Osteoblast (primary cell): ENCODE measurements around the gene PM20D2. TPM values are rescaled to one million over a fixed set of nuclear protein-coding genes. Genes with fewer than 3 reads are reported as not detected.

ENCODE experiments used
- DNase-seq: peaks from one replicate; pipeline ENCODE4 v3.0.0; 2011; ENCODE audit warnings: low spot score, mixed read lengths; ENCODE audit not compliant: insufficient read length; ENCODE audit errors: missing footprints
- H2AFZ ChIP-seq: 2 replicates; pipeline ENCODE4 v1.6.0; 2011; ENCODE audit warnings: mild to moderate bottlenecking, low read length
- H3K27ac ChIP-seq: 2 replicates; pipeline ENCODE4 v1.5.1; 2011; ENCODE audit warnings: mild to moderate bottlenecking, low read depth, low read length, moderate library complexity
- H3K27me3 ChIP-seq: 2 replicates; pipeline ENCODE4 v1.6.0; 2012; ENCODE audit warnings: mild to moderate bottlenecking, control low read depth, inconsistent platforms, low read length, moderate library complexity; ENCODE audit not compliant: insufficient read depth
- H3K36me3 ChIP-seq: 2 replicates; pipeline ENCODE4 v1.5.1; 2011; ENCODE audit warnings: mild to moderate bottlenecking, low read length, control low read depth, moderate library complexity; ENCODE audit not compliant: insufficient read depth
- H3K4me1 ChIP-seq: 2 replicates; pipeline ENCODE4 v1.5.1; 2011; ENCODE audit warnings: mild to moderate bottlenecking, low read length, control low read depth, moderate library complexity; ENCODE audit not compliant: insufficient read depth
- H3K4me2 ChIP-seq: 2 replicates; pipeline ENCODE4 v1.6.0; 2011; ENCODE audit warnings: mild to moderate bottlenecking, low read length; ENCODE audit not compliant: insufficient read depth
- H3K4me3 ChIP-seq: fragments of 200-600 bp; sonication (generic); 3 replicates; pipeline ENCODE4 v1.5.1; 2012; ENCODE audit warnings: mild to moderate bottlenecking, low read length, inconsistent platforms; ENCODE audit not compliant: insufficient read depth
- H3K79me2 ChIP-seq: 2 replicates; pipeline ENCODE4 v1.6.0; 2012; ENCODE audit warnings: mild to moderate bottlenecking, low read length, control low read depth, inconsistent platforms; ENCODE audit not compliant: insufficient read depth
- H3K9me3 ChIP-seq: 2 replicates; pipeline ENCODE4 v1.5.1; 2011; ENCODE audit warnings: low read depth, low read length, control low read depth
- H4K20me1 ChIP-seq: 2 replicates; pipeline ENCODE4 v1.6.0; 2012; ENCODE audit warnings: mild to moderate bottlenecking, low read length, control low read depth; ENCODE audit not compliant: insufficient read depth
- CTCF ChIP-seq: IDR thresholded peaks from 2 replicates; pipeline ENCODE4 v1.5.1; 2011; ENCODE audit warnings: mild to moderate bottlenecking, low read depth, low read length, moderate library complexity; ENCODE audit errors: extremely low read depth
- total RNA-seq: library from RNA; depleted of rRNA; stranded (reverse); fragments of >200 nt; gene quantifications from 2 replicates; pipeline ENCODE4 v1.2.3, GENCODE V29; 2012

Gene PM20D2
- total RNA-seq, 1 donor = 2.9 TPM

- TF ChIP-seq CTCF = no peak
These were observed 14.3 kb upstream of the PM20D2 start for GRCh38 chr6:89131599-89131998.

GRCh38 chr6:89132057-89132456 lies 13.8 kb upstream of the PM20D2 start:
- no peak for TF ChIP-seq CTCF
- Histone ChIP-seq H3K4me1 (no peaks in the 10 kb centered on the region), H3K4me2 (no peak overlapping the region), H3K4me3 (no peak overlapping the region), H3K27ac (no peak overlapping the region), H4K20me1 (no peaks in the 10 kb centered on the region), H3K9me3 (no peaks in the 10 kb centered on the region), H3K27me3 (peaks cover 4% of the 10 kb centered on the region), H3K79me2 (no peaks in the 10 kb centered on the region), H2AFZ (no peak overlapping the region), H3K36me3 (no peaks in the 10 kb centered on the region)
- DNase-seq = no peak

More at GRCh38 chr6:89131599-89131998, 14.3 kb upstream of the PM20D2 start:
- Histone ChIP-seq H3K4me1 (no peaks in the 10 kb centered on the region), H3K79me2 (no peaks in the 10 kb centered on the region), H2AFZ (no peak overlapping the region), H3K27ac (no peak overlapping the region), H3K4me3 (no peak overlapping the region), H3K36me3 (no peaks in the 10 kb centered on the region), H3K27me3 (peaks cover 4% of the 10 kb centered on the region), H3K9me3 (no peaks in the 10 kb centered on the region), H4K20me1 (no peaks in the 10 kb centered on the region), H3K4me2 (no peak overlapping the region)
- DNase-seq = no peak

- Histone ChIP-seq H3K79me2 (no peaks in the 10 kb centered on the region), H4K20me1 (no peaks in the 10 kb centered on the region), H3K4me1 (no peaks in the 10 kb centered on the region), H3K9me3 (no peaks in the 10 kb centered on the region), H3K27ac (no peak overlapping the region), H3K4me2 (no peak overlapping the region), H3K27me3 (peaks cover 4% of the 10 kb centered on the region), H3K36me3 (no peaks in the 10 kb centered on the region), H2AFZ (no peak overlapping the region), H3K4me3 (no peak overlapping the region)
- DNase-seq = no peak
- TF ChIP-seq CTCF = no peak
These were observed 11.9 kb upstream of the PM20D2 start for GRCh38 chr6:89133981-89134380.

- no peak overlapping the region for H3K4me3 ChIP-seq
- no peak overlapping the region for H2AFZ ChIP-seq
- TF ChIP-seq CTCF = no peak
- H3K4me2 ChIP-seq = no peak overlapping the region
- no peaks in the 10 kb centered on the region for H3K36me3 ChIP-seq
- DNase-seq = no peak
- H3K27ac ChIP-seq = no peak overlapping the region
- H3K79me2 ChIP-seq = no peaks in the 10 kb centered on the region
- H4K20me1 ChIP-seq = no peaks in the 10 kb centered on the region
- H3K27me3 ChIP-seq = peaks cover 4% of the 10 kb centered on the region
- H3K9me3 ChIP-seq = no peaks in the 10 kb centered on the region
- no peaks in the 10 kb centered on the region for H3K4me1 ChIP-seq
These were observed 11.1 kb upstream of the PM20D2 start for GRCh38 chr6:89134723-89135122.
